SK-MEL-5 (cell line): ENCODE measurements around the gene SNRNP27. TPM values are rescaled to one million over a fixed set of nuclear protein-coding genes. Genes with fewer than 3 reads are reported as not detected.

Experiments used
- small RNA-seq, 2 experiments: library from RNA; depleted of rRNA; stranded (forward); fragments of <200 nt; gene quantifications; one replicate each; pipeline ENCODE3, GENCODE V24; 2014
- total RNA-seq: library from RNA; depleted of rRNA; stranded (reverse); fragments of >200 nt; shearing (Covaris generic); gene quantifications from 2 replicates; pipeline ENCODE4 v1.2.3, GENCODE V29; 2014; rRNA removed

Gene SNRNP27
- total RNA-seq, 1 experiment from 2014 or later: 70.1 TPM

Small RNA genes within 50 kb of the gene (small RNA-seq; reads per million reads assigned to genes)
- 0 reads per million in 2 experiments for gene RPL23AP92

Other genes starting within 250 kb of the SNRNP27 start
- 24.6 and 26.1 TPM in 2 replicates for gene ANXA4, start 151.8 kb upstream of the SNRNP27 start, total RNA-seq
- gene GMCL1, start 64.3 kb upstream of the SNRNP27 start, total RNA-seq: 7.2 and 7.9 TPM in 2 replicates
- gene MXD1, start 21.2 kb downstream of the SNRNP27 start, total RNA-seq: 3.8 and 4.0 TPM in 2 replicates
- 0.05 TPM in 1 of 2 replicates, not detected in the other for gene ASPRV1, start 67.7 kb downstream of the SNRNP27 start, total RNA-seq
- gene PCBP1, start 193.5 kb downstream of the SNRNP27 start, total RNA-seq: 37.9 and 43.9 TPM in 2 replicates